Effector memory CD4-positive, alpha-beta T cell (primary cell): ENCODE measurements around the gene KRT26.

Source experiments
- DNase-seq, 3 donors: peaks; one replicate each; pipeline ENCODE4 v3.0.0-alpha.2; 2020
- H3K27ac ChIP-seq: 2 replicates; pipeline ENCODE4 v1.7.0; 2013; ENCODE audit warnings: mild to moderate bottlenecking, low read length, moderate library complexity; ENCODE audit not compliant: insufficient read depth, poor library complexity, severe bottlenecking
- H3K27me3 ChIP-seq: replicated peaks from 2 replicates; pipeline ENCODE4 v1.7.0; 2013; ENCODE audit warnings: mild to moderate bottlenecking, low read length; ENCODE audit not compliant: insufficient read depth, control insufficient read depth, poor library complexity, severe bottlenecking
- H3K36me3 ChIP-seq: 2 replicates; pipeline ENCODE4 v1.7.0; 2013; ENCODE audit warnings: mild to moderate bottlenecking, low read length, moderate library complexity; ENCODE audit not compliant: control insufficient read depth, insufficient read depth
- H3K4me1 ChIP-seq: 2 replicates; pipeline ENCODE4 v1.7.0; 2013; ENCODE audit warnings: low read length, mild to moderate bottlenecking; ENCODE audit not compliant: control insufficient read depth, insufficient read depth, poor library complexity, severe bottlenecking
- H3K4me3 ChIP-seq: 2 replicates; pipeline ENCODE4 v1.7.0; 2013; ENCODE audit warnings: low read length, low read depth, mild to moderate bottlenecking; ENCODE audit not compliant: insufficient read depth, poor library complexity, severe bottlenecking
- H3K9me3 ChIP-seq: 2 replicates; pipeline ENCODE4 v1.7.0; 2013; ENCODE audit warnings: mild to moderate bottlenecking, low read length, moderate library complexity; ENCODE audit not compliant: control insufficient read depth

The KRT26 gene

DNA sequence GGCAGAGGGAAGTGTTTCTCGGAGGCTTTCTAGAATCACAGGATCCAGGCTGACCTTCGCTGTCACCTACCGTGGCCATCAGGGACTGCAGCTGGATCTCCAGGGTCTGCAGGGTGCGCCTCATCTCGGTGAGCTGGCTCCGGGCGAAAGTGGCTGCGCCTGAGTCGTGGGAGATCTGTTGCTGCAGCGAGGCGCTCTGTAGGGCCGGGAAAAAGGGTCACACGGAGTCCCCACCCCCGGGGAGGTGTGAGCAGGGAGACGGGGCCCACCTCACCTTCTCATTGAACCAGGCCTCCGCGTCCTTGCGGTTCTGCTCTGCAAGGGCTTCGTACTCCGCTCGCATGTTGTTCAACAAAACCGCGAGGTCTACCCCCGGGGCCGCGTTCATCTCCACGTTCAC lies 24.8 kb upstream of the KRT26 start:
- Histone ChIP-seq H3K36me3 (no peaks in the 10 kb centered on the region), H3K4me1 (no peaks in the 10 kb centered on the region), H3K9me3 (no peaks in the 10 kb centered on the region), H3K4me3 (no peak overlapping the region), H3K27ac (no peak overlapping the region), H3K27me3 (peaks cover 17% of the 10 kb centered on the region)
- no peak for DNase-seq

DNA sequence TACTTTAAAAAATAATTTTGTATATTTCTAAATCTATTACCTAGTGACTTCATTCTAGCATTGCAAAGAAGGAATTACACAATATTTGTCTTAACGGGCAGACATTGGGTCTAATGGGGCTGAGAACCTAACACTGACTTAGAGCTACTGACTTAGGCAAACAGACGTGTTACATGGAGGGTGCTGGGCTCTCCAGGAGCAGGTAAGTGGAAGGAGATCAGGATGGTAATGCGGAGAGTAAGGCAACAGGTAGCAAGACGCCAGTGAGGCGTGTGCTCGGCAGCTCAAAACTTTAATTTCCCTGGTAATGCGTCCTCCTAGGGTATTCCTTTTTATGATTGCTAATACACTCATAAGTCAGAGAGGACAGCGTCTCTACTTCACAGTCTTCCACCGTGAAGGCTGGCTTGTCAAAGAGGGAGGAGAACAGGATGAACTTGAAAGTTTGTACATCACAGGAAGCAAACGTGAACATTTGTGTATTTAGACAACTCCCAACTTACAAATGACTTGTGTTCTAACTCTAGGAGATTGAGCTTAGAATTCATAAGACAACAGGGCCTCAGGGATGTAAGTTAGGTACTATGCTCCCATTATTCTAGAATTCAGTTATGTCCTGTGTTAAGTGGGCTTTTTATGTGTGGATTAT lies 23.1 kb upstream of the KRT26 start:
- DNase-seq = no peak
- peaks cover 7% of the 10 kb centered on the region for H3K27me3 ChIP-seq

DNA sequence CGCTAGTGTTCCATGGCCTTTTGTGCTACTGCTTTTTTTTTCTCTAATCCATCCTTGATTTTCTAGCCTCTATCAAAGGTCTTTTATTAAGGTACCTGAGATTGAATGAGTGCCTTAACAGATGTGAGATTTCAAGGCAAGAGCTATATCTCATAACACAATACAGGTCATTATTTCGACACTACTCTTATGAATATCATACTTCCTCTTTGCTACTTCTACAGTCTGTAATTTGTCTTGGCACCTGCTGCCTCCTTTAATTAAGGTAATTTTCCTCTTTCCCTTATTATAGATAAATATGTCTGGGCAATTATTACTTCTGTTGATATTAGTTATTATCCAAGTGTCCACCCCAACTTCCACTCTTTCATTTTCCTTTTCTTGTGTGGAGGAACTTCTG lies 22.5 kb upstream of the KRT26 start:
- no peak for DNase-seq
- Histone ChIP-seq H3K4me3 (no peak overlapping the region), H3K27me3 (peaks cover 7% of the 10 kb centered on the region), H3K9me3 (no peaks in the 10 kb centered on the region), H3K4me1 (no peaks in the 10 kb centered on the region), H3K27ac (no peak overlapping the region), H3K36me3 (no peaks in the 10 kb centered on the region)

More for the DNA sequence above, 23.1 kb upstream of the KRT26 start:
- no peaks in the 10 kb centered on the region for H3K4me1 ChIP-seq
- no peaks in the 10 kb centered on the region for H3K36me3 ChIP-seq
- no peaks in the 10 kb centered on the region for H3K9me3 ChIP-seq
- no peak overlapping the region for H3K4me3 ChIP-seq
- H3K27ac ChIP-seq = no peak overlapping the region

DNA sequence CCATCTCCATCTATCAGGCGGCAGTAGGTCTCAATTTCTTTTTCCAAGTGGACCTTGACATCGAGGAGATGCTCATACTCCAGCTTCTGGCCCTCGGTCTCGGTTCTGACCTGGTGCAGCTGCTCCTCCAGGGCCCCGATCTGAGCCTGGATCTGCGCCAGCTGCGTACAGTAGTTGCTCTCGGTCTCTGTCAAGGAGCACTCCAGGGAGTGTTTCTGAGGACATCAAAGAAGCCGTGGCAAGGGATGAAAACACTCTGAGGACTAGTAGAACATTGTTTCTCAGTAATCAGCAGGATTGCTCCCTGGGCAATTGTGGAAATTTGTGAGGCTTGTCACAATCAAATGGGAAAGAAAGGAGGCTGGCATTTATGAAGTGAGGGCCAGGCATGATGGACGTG lies 21.8 kb upstream of the KRT26 start:
- Histone ChIP-seq H3K36me3 (no peaks in the 10 kb centered on the region), H3K4me1 (no peaks in the 10 kb centered on the region), H3K9me3 (no peaks in the 10 kb centered on the region), H3K4me3 (no peak overlapping the region), H3K27ac (no peak overlapping the region), H3K27me3 (peaks cover 7% of the 10 kb centered on the region)
- no peak for DNase-seq

DNA sequence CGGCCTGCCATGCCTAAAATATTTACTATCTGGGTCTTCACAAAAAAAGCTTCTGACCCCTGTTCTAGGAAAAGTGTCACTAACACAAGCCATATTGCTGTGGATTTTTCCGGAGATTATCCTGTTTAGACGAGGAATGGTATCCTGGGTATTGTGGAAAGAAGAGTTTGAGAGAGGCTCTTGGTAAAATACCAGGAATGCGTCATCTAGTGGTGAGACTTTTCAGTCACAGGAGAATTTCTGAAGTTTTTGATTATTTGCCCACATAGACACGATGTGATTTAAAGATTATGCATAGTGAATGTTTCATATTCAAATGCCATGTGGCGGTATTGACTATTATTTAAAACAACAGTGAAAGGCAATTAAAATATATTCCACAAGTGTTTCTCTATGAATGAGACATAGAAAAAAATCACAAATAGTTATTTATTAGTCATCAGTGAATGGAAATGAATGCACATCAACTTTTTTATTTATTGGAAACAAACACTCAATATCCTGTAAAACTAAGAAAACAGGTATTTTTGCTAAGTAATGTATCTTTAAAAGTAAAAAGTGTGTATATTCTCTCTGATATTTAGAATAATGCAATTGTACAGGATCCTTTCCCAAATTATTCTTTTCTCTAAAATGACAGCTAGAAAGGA lies 19.9 kb upstream of the KRT26 start:
- H3K4me1 ChIP-seq = no peaks in the 10 kb centered on the region
- no peaks in the 10 kb centered on the region for H3K36me3 ChIP-seq
- no peaks in the 10 kb centered on the region for H3K9me3 ChIP-seq
- H3K4me3 ChIP-seq = no peak overlapping the region
- H3K27me3 ChIP-seq = peaks cover 3% of the 10 kb centered on the region
- DNase-seq = no peak
- no peak overlapping the region for H3K27ac ChIP-seq

DNA sequence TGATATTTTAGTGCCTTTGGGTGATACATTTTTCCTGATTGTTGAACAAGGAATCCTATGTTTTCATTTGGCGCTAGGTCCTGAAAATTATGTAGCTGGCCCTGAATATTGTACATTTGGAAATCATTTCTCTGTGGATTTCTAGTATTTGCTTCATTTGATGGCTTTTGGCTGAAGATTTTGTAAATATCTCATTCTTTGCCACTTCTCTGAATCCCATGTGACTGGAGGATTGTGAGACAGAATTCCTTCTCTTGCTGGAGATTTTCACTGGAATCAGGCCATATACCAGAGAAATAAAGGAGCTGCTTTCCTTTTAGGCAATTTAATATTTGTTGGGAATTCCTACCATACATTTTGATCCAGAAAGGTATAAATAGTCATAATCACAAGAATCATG lies 19.1 kb upstream of the KRT26 start:
- DNase-seq = no peak
- H3K9me3 ChIP-seq = no peaks in the 10 kb centered on the region
- no peak overlapping the region for H3K4me3 ChIP-seq
- no peaks in the 10 kb centered on the region for H3K27me3 ChIP-seq
- H3K4me1 ChIP-seq = no peaks in the 10 kb centered on the region
- no peak overlapping the region for H3K27ac ChIP-seq
- no peaks in the 10 kb centered on the region for H3K36me3 ChIP-seq

DNA sequence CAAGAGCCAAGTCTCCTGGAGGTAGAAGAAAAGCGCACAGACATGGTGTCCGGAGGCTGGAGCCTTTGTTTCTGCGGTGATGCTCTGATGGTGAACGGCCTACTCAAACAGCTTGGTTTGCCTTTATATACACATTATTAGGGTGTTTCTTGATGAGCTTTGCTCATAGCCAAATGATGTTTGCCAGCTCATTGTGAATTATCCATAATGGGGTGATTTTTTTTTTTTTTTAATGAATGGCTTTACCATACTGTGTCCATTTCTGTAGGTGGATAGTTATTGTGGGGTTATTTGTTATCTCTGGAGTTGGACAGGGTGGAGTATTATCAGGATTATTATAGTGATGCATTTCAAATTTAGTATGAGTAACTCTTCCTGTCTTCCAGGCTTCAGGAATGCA lies 10.4 kb upstream of the KRT26 start, which contains the start of gene KRT27:
Gene KRT27, minus strand, starts transcription at position 101 of the 400 bp plus-strand sequence. Its CDS starts 57 bp downstream, at position 44.
- peaks cover 10% of the 10 kb centered on the region for H3K27me3 ChIP-seq

DNA sequence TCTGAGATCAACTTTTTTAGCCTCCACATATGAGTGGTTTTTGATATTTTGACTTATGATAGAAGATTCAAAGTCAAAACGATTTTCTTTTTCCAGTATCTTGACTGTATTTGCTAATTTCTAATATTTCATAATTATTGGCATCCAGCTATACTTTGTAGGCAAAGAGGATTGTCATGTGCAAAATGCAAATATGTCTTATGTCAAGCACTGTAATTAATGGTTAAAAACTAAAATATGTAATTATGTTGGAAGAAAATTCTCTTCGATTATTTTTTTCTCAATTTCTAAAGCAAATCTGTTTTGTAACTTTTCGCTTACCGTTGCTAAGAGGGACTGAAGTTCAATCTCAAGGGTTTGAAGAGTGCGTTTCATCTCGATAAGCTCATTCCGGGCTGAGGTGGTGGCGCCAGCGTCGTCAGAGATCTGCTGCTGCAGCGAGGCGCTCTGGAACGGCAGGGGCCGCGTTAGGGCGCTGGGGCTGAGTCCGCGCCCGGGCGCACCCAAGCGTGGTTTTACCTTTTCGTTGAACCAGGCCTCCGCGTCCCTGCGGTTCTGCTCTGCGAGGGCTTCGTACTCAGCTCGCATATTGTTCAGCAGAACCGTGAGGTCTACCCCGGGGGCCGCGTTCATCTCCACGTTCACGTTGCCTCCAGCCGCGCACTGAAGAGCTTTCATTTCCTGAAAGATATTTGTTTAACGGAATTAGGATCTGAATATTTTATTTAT lies 7.3 kb upstream of the KRT26 start:
- Histone ChIP-seq H3K36me3 (no peaks in the 10 kb centered on the region), H3K4me3 (peak overlapping the region; percentile 7), H3K9me3 (no peaks in the 10 kb centered on the region), H3K4me1 (no peaks in the 10 kb centered on the region), H3K27me3 (peaks cover 10% of the 10 kb centered on the region), H3K27ac (no peak overlapping the region)
- no peak for DNase-seq

More for the DNA sequence above, 10.4 kb upstream of the KRT26 start, which contains the start of gene KRT27:
- no peaks in the 10 kb centered on the region for H3K36me3 ChIP-seq
- H3K9me3 ChIP-seq = no peaks in the 10 kb centered on the region
- no peaks in the 10 kb centered on the region for H3K4me1 ChIP-seq
- no peak within 1 kb of the TSS for H3K4me3 ChIP-seq
- DNase-seq = no peak
- no peak within 1 kb of the TSS for H3K27ac ChIP-seq

DNA sequence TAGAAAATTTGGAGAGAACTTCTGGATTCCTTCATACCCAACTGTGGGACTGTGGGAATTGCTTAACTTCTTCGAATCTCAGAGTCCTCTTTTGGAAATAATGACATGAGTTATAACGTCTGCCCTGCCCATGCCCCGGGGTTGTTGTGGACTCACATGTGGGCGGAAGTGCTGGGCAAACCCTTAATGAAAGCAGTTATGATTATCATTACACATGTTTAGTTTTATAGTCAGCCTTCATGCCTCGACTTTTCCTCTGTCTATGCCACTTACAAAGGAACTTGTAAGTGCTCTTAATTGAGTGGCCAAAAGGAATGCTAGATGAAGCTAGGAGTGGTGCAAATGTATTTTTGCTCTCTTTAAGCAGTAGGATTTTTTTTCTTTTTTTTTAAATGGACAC lies 6.5 kb upstream of the KRT26 start:
- no peaks in the 10 kb centered on the region for H3K9me3 ChIP-seq
- H3K27me3 ChIP-seq = peaks cover 10% of the 10 kb centered on the region
- no peaks in the 10 kb centered on the region for H3K36me3 ChIP-seq
- H3K27ac ChIP-seq = no peak overlapping the region
- H3K4me3 ChIP-seq = no peak overlapping the region
- no peak for DNase-seq
- no peaks in the 10 kb centered on the region for H3K4me1 ChIP-seq

DNA sequence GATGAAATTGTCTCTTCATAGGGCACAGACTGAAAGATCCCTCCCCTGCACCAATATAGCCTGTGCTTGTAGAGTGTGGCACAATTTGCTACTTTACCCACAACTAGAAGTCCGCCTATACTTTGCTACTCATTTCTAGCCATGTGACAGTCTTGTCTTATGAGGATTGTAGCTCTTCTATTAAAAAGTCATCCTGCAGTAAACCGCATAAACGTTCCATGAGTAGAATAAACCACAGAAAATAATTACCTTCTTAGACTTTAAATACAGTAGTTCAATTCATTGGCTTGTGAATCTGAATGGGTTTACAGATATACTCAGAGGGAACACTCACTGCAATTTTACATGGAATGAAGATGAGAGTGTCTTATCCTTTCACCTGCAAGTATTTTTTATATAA lies 6.0 kb upstream of the KRT26 start:
- peaks cover 10% of the 10 kb centered on the region for H3K27me3 ChIP-seq
- no peaks in the 10 kb centered on the region for H3K4me1 ChIP-seq

More for the DNA sequence above, 6.0 kb upstream of the KRT26 start:
- no peak overlapping the region for H3K4me3 ChIP-seq
- H3K36me3 ChIP-seq = no peaks in the 10 kb centered on the region
- no peak overlapping the region for H3K27ac ChIP-seq
- DNase-seq = no peak
- no peaks in the 10 kb centered on the region for H3K9me3 ChIP-seq
